Transverse colon (tissue), 4 donors: ENCODE measurements around the gene FOXO4. TPM values are rescaled to one million over a fixed set of nuclear protein-coding genes. Genes with fewer than 3 reads are reported as not detected.

Experiments used
- DNase-seq: peaks from one replicate; pipeline ENCODE4 v3.0.0-alpha.2; 2019
- H3K27ac ChIP-seq, 4 donors: fragments of 200-600 bp; sonication (generic); 2 replicates each; pipeline ENCODE4 v1.5.1; 2016 to 2018; ENCODE audit warnings: inconsistent platforms in 4 of 4
- H3K27me3 ChIP-seq: fragments of 200-600 bp; sonication (generic); 2 replicates; pipeline ENCODE4 v1.5.1; 2017; ENCODE audit warnings: inconsistent platforms
- H3K36me3 ChIP-seq, 4 donors: fragments of 200-600 bp; sonication (generic); 2 replicates each; pipeline ENCODE4 v1.5.1; 2017 to 2019; ENCODE audit warnings: inconsistent platforms in 4 of 4
- H3K4me1 ChIP-seq, 4 donors: fragments of 200-600 bp; sonication (generic); 2 replicates each; pipeline ENCODE4 v1.5.1; 2017 to 2020; ENCODE audit warnings: inconsistent platforms in 4 of 4
- H3K4me3 ChIP-seq, 4 donors: fragments of 200-600 bp; sonication (generic); 1 replicate in 1 of 4; 2 replicates in 3 of 4; pipeline versions ENCODE4 v1.5.1 to v1.6.1; 2017 to 2019; ENCODE audit warnings: inconsistent platforms in 4 of 4
- H3K9me3 ChIP-seq, 2 donors: fragments of 200-600 bp; sonication (generic); 2 replicates each; pipeline ENCODE4 v1.5.1; 2017 to 2019; ENCODE audit warnings: inconsistent platforms in 2 of 2
- CTCF ChIP-seq, 5 experiments: fragments of 200-600 bp in 3 of 5; fragments of 450-650 bp in 2 of 5; sonication (generic) in 3 of 5; IDR thresholded peaks; 1 replicate in 2 of 5; 2 replicates in 3 of 5; pipeline ENCODE4 v1.5.1; 2016 to 2017; ENCODE audit warnings: antibody characterized with exemption in 5 of 5, inconsistent platforms in 3 of 5, mild to moderate bottlenecking in 2 of 5, moderate library complexity in 1 of 5
- EP300 ChIP-seq: sonication (generic); formaldehyde crosslinking; IDR thresholded peaks from one replicate; pipeline ENCODE4 v1.6.1; 2017; ENCODE audit warnings: antibody characterized with exemption, low read depth
- POLR2A ChIP-seq: fragments of 450-650 bp; IDR thresholded peaks from one replicate; pipeline ENCODE4 v1.6.1; 2016; ENCODE audit warnings: antibody characterized with exemption, mild to moderate bottlenecking, moderate library complexity
- POLR2AphosphoS5 ChIP-seq, 3 donors: sonication (generic); formaldehyde crosslinking; IDR thresholded peaks; one replicate each; pipeline ENCODE4 v1.6.1; 2016; ENCODE audit warnings: antibody characterized with exemption in 3 of 3
- WGBS, 2 donors: methylation state at CpG; one replicate each; pipeline ENCODE4 v1.1.5; 2018; ENCODE audit warnings: low coverage in 1 of 2; 5-methylcytosine and 5-hydroxymethylcytosine counted together
- in situ Hi-C, 4 donors: fragments of 200-750 bp; cut with MboI; loops; one replicate each; pipeline versions ENCODE4 v1.15.0 to v1.15.1; 2017; ENCODE audit warnings: low sequenced_read_pairs in 3 of 4, low pct_ligation_motif_present in 1 of 4, low pct_unique_long_range_greater_than_20kb in 1 of 4
- intact Hi-C: fragments of 100-400 bp; cut with DNase I; formaldehyde crosslinking; loops from one replicate; pipeline ENCODE4 v1.15.1; 2023; ENCODE audit warnings: low total_unique reads
- total RNA-seq, 4 donors: library from RNA; depleted of rRNA; stranded (reverse); fragments of >200 nt; gene quantifications; one replicate each; pipeline ENCODE4 v1.1.0, GENCODE V29; 2016

FOXO4 gene
- total RNA-seq, 4 donors from 2014 or later: 23.3 to 152 (median 35.4) TPM

DNA sequence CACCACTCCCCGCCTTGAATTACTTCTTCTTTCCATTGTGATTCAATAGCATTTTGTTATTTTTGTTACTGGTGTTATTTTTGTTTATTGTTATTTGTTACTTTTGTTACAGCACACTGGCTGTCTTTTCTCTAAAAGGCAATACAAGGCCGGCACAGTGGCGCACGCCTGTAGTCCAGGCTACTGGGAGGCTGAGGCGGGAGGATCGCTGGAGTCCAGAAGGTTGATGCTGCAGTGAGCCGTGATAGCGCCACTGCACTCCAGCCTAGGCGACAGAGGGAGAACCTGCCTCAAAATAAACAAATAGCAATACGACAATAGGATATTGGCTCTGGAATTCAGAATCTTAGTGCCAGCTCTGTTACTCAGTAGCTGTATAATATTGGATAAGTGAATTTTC, 21.7 kb downstream of the FOXO4 start:
- in situ Hi-C loops: no loop called here
- TF ChIP-seq POLR2AphosphoS5 (IDR thresholded peaks at IDR 0.05): no peak
- TF ChIP-seq POLR2A: no peak
- TF ChIP-seq EP300: no peak
- TF ChIP-seq CTCF (IDR thresholded peaks at IDR 0.05): no peak
- H3K27me3 ChIP-seq: no peaks in the 10 kb centered on the region
- intact Hi-C loops: no loop called here
- WGBS, 2 donors: 82% methylated on average over 10 of the region's 10 CpGs; no CpG with 5 or more reads in 1 of the 2 donors
- H3K4me3 ChIP-seq: no peak overlapping the region
- H3K36me3 ChIP-seq: peaks cover 0 to 4% (median 0%) of the 10 kb centered on the region in 4 donors
- H3K27ac ChIP-seq: peak overlapping the region in 2 of 4 donors; percentile 82 to 89
- H3K4me1 ChIP-seq: peaks cover 0 to 18% (median 5%) of the 10 kb centered on the region in 4 donors
- no peak for DNase-seq
- no peaks in the 10 kb centered on the region for H3K9me3 ChIP-seq

GRCh38 chrX:71118032-71118984, 22.7 kb downstream of the FOXO4 start, which contains the start of gene MED12:
MED12 (plus strand) TSS chrX:71118596; CDS start chrX:71118755, 159 bp downstream.
- intact Hi-C loops: no loop called here
- WGBS, 2 donors: 10 to 49% methylated on average over 3 to 50 of the region's 56 CpGs

DNA sequence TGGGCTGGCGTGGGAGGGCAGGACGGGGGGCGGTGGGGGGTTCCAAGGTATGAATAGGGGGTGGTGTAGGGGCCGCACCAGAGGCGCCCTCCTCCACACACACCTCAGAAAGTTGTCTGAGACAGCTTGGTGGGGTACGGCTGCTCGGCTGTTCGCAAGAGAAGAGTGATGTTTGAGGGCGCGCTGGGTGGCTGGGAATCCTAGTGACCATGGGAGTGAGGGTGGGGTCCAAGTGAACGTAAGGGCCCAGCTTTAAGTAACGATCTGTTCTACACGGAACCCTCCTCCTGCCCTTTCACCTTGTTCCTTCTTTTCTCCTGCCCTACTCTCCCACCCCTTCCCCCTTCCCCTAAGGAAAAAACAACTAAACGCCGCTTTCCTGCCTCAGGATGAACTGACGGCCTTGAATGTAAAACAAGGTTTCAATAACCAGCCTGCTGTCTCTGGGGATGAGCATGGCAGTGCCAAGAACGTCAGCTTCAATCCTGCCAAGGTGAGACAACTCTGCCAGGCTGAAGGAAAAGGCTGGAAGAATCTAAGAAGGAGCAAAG, 23.4 kb downstream of the FOXO4 start:
- H3K4me1 ChIP-seq: peaks cover 0 to 16% (median 5%) of the 10 kb centered on the region in 4 donors
- no peak for DNase-seq
- TF ChIP-seq CTCF (IDR thresholded peaks at IDR 0.05) (no peak), POLR2A (no peak), POLR2AphosphoS5 (IDR thresholded peaks at IDR 0.05) (no peak), EP300 (no peak)
- no peaks in the 10 kb centered on the region for H3K27me3 ChIP-seq
- WGBS, 2 donors: 41% methylated on average over 17 of the region's 17 CpGs; no CpG with 5 or more reads in 1 of the 2 donors
- H3K27ac ChIP-seq: peak overlapping the region; percentile 82 to 90 (median 88)
- peak overlapping the region; percentile 54 to 84 (median 71) for H3K4me3 ChIP-seq
- H3K36me3 ChIP-seq: peaks cover 0 to 4% (median 0%) of the 10 kb centered on the region in 4 donors
- intact Hi-C loops (no loop called here), in situ Hi-C loops (no loop called here)
- no peaks in the 10 kb centered on the region for H3K9me3 ChIP-seq

More at GRCh38 chrX:71118032-71118984, 22.7 kb downstream of the FOXO4 start, which contains the start of gene MED12:
- in situ Hi-C loops: no loop called here
- Histone ChIP-seq H3K27ac (peak within 1 kb of the TSS; percentile 82 to 90 (median 88)), H3K4me1 (peaks cover 0 to 16% (median 5%) of the 10 kb centered on the region in 4 donors), H3K36me3 (peaks cover 0 to 4% (median 0%) of the 10 kb centered on the region in 4 donors), H3K27me3 (no peaks in the 10 kb centered on the region), H3K9me3 (no peaks in the 10 kb centered on the region), H3K4me3 (peak within 1 kb of the TSS; percentile 54 to 84 (median 71))
- DNase-seq: peak; percentile 85
- TF ChIP-seq POLR2A: peak; percentile 59
- no peak for TF ChIP-seq EP300
- TF ChIP-seq POLR2AphosphoS5 (IDR thresholded peaks at IDR 0.05): peak in 2 of 3 donors; percentile 26 to 34
- no peak for TF ChIP-seq CTCF (IDR thresholded peaks at IDR 0.05)

DNA sequence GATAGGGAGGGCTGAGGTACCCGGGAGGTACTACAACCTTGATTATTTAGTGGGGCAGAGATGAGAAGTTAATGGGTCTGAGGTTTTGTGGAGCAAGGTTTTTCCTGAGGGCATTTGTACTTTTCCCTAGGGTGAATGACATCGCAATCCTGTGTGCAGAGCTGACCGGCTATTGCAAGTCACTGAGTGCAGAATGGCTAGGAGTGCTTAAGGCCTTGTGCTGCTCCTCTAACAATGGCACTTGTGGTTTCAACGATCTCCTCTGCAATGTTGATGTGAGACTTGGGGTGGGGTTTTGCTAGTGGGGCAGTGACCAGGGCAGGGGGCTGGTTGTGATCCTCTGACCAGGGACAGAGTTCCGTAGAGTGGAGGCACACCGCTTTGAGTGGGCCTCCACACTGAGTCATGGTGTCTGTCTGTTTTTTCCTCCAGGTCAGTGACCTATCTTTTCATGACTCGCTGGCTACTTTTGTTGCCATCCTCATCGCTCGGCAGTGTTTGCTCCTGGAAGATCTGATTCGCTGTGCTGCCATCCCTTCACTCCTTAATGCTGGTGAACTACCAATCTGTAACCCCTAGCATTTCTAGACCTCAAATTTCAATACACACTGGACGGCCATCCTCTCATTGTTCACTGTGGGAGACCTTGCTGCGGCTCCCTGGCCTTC, 32.6 kb downstream of the FOXO4 start:
- Histone ChIP-seq H3K9me3 (no peaks in the 10 kb centered on the region), H3K27ac (no peak overlapping the region), H3K36me3 (peaks cover 0 to 4% (median 0%) of the 10 kb centered on the region in 4 donors), H3K4me3 (no peak overlapping the region), H3K4me1 (peaks cover 0 to 4% (median 0%) of the 10 kb centered on the region in 4 donors), H3K27me3 (no peaks in the 10 kb centered on the region)
- WGBS, 2 donors: 81 to 100% methylated on average over 1 to 12 of the region's 12 CpGs
- in situ Hi-C loops: no loop called here
- TF ChIP-seq EP300 (no peak), POLR2A (no peak), CTCF (IDR thresholded peaks at IDR 0.05) (no peak), POLR2AphosphoS5 (IDR thresholded peaks at IDR 0.05) (no peak)
- no peak for DNase-seq
- intact Hi-C loops: no loop called here
